Fibroblast of skin of scalp (primary cell): ENCODE data around the gene RILPL1.
"Not testable (repeated sequence)": the region's sequence is repeated elsewhere in the genome, so short reads cannot be mapped to it uniquely, and the experiment has no call there.

Experiments used
- DNase-seq: peaks from one replicate; pipeline ENCODE4 v3.0.0-alpha.2; 2013

Gene RILPL1

DNA sequence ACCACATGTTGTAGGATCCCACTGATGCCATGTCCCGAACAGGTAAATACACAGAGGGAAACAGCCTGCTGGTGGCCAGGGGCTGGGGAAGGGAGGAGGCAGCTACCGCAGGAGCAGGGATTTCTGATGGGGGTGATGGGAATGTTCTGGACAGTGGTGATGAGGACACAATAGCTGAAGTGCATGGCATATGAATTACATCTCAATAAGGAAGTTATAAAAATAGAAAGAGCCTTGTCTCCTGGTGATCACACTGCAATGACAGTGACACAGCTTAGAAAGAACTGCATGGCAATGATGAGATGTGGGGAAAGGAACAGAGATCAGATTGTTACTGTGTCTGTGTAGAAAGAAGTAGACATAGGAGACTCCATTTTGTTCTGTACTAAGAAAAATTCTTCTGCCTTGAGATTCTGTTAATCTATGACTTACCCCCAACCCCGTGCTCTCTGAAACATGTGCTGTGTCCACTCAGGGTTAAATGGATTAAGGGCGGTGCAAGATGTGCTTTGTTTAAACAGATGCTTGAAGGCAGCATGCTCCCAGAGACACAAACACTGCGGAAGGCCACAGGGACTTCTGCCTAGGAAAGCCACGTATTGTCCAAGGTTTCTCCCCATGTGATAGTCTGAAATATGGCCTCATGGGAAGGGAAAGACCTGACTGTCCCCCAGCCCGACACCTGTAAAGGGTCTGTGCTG lies 41.0 kb downstream of the RILPL1 start:
- DNase-seq: not testable (repeated sequence)

DNA sequence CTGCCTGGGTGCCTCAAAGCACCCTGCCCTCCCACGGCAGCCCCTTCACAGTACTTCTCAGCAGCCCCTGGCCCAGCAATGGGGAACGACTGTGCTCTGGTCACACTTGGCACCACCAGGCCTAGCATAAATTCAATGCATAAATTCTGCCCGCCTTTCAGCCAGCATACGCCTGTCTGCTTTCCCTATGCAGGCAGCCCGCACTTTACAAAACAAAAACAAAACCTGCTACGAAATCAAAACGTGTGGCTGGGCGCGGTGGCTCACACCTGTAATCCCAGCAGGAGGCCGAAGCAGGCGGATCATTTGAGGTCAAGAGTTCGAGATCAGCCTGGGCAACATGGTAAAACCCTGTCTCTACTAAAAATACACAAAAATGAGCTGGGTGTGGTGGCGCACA lies 42.0 kb downstream of the RILPL1 start:
- DNase-seq: no peak

DNA sequence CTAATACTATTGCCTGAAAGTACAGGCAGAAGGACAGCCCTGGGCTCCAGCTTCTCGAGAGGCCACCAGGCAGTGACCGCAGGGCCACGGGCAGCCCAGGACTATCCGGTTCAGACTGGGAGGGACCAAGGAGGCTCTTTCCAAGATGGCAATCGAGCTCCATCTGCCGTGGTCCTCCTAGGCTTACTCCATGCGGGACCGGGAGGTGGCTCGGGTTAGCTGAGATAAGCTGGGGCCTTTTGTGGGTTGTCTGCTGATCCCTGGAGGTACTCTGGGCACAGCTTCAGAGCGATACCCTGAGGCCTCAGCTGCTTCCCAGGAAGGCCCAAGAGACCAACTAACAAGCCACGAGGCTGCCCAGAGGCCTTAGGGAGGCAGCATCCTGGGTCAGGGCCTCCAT lies 42.5 kb downstream of the RILPL1 start:
- no peak for DNase-seq

DNA sequence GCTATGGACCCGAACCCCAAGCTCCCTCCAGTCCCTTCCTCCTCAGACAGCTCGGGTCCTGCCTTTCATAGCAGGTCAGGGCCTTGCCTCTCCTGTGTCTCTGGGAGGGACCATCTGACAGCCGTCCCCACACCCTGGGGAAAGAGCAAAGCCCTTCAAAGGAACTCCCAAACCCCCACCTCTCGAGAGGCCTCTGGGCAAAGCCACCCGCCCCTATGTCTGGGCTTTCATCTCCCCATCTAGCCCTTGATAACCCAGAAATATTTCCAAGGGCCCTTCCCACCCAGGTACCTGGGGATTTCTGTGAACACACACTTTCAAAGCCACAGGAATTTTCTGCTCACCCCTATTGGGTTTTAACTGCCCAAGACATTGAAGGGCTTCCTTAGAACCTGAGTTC lies 43.4 kb downstream of the RILPL1 start:
- DNase-seq: no peak

DNA sequence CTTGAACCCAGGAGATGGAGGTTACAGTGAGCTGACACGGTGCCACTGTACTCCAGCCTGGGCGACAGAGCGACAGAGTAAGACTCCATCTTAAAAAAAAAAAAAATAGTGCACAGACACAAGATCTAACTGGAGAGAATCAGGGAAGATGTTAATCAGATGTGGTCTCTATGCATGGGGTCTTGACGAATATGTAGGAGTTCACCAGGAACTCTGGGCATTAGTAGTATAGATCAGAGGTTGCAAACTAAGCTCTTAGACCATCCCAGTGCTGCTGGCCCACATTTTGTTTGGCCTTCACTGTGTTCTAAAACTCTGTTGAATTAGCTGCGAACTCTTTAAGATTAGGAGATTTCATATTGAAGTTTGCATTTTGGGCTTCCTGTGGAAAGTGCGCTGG lies 43.9 kb downstream of the RILPL1 start:
- no peak for DNase-seq

DNA sequence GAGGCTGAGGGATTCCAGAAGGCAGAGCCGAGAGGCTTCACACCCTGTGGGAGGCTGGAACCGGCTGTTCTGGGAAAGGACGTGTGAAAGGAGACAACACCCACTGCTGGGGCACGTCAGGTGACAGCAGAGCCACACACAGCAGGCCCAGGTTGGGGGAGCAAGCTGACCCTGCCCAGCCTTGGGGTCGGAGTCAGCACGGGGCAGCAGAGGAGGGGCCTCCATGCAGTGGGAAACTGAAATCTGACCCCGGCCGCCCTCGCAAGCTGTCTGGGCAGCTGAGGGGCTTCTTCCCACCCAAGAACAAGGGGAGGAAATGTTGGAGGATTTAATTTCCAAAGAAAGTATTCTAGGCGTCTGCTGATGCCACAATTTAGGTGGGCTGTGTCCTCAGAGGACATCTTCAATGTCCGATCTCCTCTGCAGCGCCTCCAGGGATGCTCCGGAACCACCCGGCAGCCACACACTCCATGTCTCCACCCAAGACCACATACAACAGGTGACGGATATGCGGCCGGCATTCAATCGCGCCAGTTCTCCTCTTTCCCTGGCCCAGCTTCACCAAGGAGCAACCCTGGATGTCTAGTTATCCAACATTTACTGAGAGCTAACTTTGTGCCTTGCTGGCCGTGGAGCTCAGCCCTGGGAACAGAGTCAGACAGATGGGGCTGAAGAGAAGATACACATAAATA lies 44.8 kb downstream of the RILPL1 start:
- DNase-seq: no peak

DNA sequence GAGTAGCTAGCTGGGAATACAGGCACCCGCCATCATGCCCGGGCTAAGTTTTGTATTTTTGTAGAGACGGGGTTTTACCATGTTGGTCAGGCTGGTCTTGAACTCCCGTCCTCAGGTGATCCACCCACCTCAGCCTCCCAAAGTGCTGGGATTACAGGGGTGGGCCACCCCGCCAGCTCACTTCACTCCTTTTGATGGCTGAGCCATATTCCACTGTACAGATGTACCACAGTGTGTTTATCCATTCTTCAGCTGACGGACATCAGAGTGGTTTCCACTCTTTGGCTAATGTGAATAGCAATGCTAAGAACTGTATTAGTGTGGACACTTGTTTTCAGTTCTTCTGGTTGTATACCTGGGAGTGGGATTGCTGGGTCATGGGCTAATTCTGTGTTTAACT lies 46.1 kb downstream of the RILPL1 start:
- no peak for DNase-seq

DNA sequence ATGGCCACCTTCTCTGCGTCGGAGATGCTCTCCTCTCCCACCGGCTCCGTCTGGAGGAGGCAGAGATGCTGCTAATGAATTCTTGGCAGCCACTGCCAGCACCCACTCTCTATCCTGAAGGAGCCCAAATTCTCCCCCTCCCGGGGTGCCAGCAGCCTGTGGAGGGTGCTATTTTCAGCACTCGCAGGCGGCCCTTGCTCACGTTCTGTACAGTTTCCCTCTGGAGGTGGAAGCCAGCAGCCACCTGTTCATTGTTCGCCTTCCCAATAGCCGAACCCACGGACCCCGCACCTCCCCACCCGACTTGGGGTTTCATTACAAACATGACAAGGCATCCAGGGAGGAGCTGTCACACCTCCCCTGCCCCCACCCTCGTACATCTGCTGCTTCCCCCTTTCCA lies 47.8 kb downstream of the RILPL1 start:
- no peak for DNase-seq

DNA sequence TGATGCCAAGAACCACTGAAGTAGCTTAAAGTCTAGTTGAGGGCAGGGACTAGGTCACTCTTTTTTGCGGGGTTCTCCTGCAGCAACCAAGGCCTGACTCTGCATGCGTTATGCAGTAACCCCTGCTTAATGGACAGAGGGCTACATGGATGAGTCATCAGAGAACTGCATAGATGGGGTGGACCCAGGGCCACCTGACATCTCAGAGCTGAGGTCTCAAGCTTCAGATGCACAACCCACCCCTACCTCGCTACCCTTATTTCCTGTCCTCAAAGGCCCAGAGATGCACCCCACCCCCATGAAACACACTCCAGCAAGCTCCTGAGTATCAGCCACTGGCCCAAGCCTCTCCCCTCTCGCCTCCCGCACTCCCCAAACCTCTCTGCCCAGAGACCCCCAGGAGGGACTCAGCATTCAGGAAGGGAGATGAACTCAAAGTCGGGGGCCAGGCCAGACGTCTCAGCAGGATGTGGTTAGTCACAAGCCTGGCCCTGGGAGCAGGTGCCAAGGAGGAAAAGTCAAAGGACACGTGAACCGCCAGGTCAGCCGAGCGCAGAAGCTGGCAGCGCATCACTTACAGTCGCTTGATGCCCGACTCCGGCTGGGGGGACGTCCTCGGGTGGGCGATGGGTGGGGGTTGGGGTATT lies 49.8 kb downstream of the RILPL1 start:
- DNase-seq: no peak

DNA sequence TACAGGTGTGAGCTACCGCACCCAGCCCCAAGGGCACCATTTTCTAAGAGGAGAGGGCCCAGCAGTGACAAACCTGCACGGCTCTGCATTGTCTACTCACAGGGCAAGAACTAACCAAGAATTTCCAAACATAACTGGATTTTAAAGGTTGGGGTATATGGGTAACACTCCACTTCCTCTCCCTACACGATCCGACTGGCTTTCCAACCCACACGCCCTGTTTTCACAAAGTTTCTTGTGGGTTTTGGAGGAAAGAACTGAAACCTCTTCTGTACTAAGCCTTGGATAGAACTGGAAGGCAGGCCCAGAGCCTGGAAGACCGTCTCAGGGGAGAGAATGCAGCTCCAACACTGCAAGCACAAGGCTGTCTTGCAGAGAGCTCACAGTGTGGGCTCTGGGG lies 50.6 kb downstream of the RILPL1 start:
- no peak for DNase-seq

DNA sequence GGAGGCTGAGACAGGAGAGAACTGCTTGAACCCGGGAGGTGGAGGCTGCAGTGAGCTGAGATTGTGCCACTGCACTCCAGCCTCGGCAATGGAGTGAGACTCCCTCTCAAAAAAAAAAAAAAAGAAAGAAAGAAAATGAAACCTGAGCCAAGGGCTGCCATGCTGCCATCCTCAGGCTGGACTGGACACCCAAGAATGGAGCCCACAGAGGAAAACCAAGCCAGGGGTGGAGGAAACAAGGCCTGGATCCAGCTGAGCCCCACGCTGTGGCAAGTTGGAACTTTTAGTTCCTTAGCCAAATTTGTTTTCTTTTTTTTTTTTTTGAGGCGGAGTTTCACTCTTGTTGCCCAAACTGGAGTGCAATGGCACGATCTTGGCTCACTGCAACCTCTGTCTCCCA lies 52.3 kb downstream of the RILPL1 start:
- DNase-seq: not testable (repeated sequence)

DNA sequence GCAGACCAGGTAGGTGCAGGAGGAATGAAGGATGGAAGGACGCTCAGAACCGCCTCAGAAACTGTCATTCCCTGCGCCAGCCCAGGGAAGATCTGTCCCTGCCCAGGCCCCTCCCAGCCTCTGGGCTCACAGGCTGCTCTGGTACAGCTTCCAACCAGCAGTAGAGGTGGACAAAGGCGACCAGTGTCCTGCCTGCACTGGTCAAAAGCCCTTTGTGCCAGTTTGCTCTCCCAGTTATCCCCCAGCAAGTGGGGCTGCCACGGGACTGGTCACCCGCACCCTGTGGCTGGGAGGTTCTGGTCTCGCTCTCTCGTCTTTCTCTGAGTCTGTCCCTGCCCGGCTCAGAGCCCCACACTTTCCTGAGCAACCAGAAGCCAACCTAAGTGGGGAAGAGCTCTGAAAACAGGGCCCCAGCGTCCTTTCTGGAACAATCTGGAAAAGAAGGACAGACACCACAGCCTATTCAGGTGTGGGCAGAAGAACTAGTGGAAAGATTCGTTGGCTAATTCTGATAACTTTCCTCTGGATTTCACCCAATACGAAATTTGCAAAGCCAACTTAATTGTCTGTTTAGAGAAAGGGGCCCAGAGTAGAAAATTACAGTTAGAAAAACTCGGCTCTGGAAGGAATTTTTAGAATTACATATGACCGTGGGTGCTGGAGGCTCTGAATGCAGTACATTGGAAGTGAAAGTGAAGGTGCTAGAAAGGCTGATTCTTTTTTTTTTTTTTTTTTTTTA lies 53.9 kb downstream of the RILPL1 start:
- no peak for DNase-seq

DNA sequence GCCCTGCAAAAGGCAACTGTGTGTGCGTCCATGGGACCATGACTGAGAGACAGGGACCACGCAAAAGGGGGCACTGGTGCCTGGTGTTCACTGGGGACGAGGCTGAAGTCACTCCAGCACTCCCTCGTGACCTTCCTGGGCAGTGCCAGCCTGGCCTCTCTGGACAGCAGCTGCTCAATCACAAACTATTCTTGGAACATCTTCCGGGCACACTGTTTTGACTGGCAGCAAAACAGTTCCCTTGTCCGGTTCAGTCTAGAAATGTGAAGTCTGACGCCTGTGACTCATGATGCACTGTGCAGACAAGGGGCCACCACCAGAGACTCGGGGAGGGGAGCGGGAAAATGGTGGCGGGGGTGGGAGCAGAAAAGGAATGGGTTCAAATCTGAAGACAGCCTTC lies 54.8 kb downstream of the RILPL1 start:
- DNase-seq: peak; percentile 20

DNA sequence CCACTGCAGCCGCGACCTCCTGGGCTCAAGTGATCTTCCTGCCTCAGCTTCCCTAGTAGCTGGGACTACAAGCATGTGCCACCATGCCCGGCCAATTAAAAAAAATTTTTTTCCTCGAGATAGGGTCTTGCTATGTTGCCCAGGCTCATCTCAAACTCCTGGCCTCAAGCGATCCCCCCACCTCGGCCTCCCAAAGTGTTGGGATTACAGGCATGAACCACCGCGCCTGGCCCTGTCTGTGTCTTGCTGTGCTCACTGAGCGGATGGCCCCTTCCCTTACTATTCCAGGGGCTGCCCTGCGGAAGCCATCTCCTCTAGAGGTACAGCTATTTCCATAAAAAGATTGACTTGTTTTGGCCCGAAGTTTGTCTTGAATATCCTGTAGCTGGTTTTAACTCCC lies 55.5 kb downstream of the RILPL1 start:
- no peak for DNase-seq

DNA sequence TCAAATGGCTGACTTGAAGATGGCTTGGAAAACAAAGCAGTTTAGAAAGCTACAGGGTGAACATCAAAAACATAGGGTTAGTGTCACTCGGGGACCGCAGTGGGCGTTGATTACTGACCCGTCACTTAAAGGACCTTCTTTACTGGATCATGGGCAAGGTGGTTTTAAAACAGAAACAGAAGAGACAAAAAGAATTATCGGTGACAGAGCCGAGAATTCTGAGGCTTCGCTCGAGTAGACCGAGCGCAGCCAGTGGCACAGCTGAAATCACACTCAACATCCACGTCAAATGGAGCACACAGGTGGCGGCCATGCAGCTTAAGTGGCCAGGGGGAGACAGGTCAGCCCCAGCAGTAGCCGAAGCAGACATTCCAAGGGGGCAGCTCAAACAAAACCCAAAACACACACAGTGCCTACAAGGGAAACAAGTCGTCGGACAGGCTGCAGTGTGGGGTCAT lies 58.2 kb downstream of the RILPL1 start:
- no peak for DNase-seq

DNA sequence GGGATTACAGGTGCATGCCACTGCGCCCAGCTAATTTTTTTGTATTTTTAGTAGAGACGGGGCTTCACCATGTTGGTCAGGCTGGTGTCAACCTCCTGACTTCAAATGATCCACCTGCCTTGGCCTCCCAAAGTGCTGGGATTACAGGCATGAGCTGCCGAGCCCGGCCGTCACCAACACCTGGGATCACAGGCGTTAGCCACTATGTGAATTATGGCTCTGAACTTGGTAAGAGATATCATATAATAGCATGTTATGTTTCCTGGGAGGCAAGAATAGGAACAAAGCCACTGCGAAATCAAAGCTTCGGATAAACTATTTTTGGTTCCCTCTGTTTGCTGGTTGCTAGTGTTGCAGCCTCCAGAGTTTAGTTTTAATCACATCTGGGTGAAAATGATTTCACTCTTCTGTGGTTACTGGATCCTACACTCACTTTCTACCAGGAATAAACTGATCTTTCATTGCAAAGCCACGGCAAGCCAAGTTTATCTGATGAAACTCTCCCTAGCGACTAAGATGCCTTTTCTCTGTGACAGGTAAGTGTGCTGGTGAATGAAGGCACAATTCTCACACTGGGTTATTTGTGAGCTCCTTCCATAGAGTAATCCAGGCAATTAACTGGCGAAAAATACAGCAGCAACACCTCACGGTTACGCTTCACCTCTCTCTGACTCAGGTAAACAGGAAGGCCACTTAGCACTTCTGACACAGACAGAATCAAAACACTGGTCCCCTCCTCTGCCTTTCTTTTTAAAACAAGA lies 58.9 kb downstream of the RILPL1 start:
- DNase-seq: no peak

DNA sequence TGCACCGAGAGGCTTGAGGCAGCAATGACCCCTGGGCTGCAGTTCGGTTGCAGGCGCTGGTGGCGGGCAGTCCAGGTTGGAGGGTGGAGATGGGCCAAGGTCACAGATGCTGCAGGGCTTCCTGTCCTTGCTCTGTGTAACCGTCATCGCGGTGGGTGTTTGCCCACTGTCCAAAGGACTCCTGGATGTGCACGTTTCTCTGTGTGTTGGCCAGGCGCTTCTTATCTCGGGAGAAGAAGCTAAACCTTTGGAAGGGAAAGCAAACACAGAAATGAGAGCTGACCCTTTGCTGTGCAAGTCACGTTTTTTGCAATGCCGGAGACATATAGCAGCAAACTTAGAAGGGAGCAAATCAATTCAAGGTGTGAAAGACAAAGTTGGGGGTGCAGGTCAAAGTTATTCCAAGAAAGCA lies 61.1 kb downstream of the RILPL1 start:
- DNase-seq: no peak

DNA sequence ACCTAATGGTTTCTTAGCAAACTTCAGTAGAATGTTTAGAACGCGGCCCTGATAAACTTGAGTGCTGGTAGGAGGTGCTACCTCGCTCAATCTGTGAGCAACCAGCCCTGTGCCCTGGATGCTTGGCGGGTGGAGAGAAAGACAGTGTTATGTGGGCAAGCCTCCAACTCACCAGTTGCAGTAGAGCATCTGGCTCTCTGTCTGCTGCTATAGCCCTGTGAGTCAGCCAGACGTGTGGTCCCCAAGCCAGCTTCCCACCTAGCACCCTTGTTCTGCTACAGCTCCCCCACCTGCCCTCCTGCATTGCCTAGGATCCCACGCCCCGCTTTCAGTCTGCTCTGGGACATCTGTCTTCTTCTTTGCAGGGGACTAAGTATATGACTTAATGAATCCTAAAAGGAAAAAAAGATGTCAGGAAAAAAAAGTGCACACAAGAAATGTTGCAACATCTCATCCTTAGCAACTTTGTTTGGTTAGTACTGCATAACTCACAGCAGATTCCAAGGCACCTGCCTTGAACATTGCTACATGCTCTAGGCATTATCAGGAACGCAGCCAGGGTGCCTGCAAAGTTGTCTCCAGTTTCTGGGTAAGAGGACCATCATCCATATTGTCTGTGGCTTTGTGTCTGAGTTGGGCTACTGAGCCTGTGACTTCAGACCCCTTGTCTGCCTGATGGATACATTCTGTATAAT lies 62.0 kb downstream of the RILPL1 start:
- peak; percentile 19 for DNase-seq

DNA sequence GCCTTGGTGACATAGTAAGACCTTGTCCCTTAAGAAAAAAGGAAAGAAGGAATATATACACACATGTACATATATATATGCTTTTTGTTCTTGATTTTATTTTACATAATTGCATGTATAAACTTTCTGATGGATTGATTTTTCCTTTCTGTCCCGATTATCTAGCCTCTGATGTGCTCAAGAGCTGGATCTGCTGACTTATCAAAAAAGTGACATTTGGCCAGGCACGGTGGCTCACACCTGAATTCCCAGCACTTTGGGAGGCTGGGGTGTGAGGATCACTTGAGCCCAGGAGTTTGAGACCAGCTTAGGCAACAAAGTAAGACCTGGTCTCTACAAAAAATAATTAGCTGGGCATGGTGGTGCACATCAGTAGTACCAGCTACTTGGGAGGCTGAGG lies 63.5 kb downstream of the RILPL1 start:
- no peak for DNase-seq

DNA sequence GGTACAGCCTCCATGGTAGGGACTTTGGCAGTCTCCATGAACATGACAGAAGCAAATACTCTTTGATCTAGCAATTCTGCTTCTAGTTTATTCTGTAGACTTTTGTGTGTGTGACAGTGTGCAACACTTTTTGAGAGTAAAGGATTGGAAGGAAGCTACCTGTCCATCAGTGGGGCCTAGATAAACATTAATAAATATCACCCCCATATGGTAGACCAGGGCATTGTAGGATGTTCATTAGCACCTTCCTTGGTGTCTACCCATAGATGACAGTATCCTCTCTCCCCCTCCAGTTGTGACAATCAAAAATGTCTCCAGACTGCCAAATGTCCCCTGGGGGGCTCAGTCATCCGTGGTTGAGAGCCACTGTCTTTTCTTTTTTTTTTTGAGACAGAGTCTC lies 64.7 kb downstream of the RILPL1 start:
- DNase-seq: no peak

DNA sequence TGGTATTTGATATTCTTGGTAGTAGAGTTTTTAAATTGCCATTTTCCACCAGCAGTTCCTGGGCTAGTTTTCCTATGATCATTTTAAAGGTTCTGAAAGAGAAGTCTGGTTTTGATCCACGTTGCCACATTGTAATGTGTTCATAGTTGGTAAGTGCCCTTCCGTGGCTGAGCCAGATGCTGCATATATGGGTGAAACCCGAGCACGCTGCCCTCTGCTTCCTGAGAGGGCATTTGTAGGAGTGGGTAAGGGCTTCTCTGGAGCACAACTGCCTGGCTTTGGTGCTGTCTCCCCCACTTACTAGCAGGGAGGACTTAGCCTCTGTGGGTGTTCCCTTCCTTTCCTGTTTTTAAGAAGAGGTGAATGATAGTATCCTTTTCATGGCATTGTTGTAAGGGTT lies 68.4 kb downstream of the RILPL1 start:
- DNase-seq: no peak

DNA sequence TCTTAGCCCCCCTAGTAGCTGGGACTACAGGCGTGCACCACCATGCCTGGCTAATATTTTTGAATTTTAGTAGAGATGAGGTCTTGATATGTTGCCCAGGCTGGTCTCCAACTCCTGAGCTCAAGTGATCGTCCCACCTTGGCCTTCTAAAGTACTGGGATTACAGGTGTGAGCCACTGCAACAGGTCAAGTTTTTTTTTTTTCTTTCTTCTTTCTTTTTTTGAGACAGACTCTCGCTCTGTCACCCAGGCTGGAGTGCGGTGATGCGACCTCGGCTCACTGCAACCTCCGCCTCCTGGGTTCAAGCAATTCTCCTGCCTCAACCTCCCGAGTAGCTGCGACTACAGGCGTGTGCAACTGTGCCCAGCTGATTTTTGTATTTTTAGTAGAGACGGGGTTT lies 70.3 kb downstream of the RILPL1 start:
- DNase-seq: not testable (repeated sequence)
